Measurements from ENCODE around the gene NECAB2. TPM values are rescaled to one million over a fixed set of nuclear protein-coding genes. Genes with fewer than 3 reads are reported as not detected.

NECAB2 gene
- polyA plus RNA-seq, 1 donor (not counting 4 experiments of a cell fraction or from before 2014, with no cell fraction given) = not detected

- DNase-seq (ENCODE audit: low read depth, low spot score) (no peak), FAIRE-seq (no peak)
- Histone ChIP-seq H2AFZ (ENCODE audit: control insufficient read depth, low read length) (no peak overlapping the region), H3K27ac (ENCODE audit: control insufficient read depth, insufficient read depth, low read length) (no peak overlapping the region), H3K9me1 (ENCODE audit: control insufficient read depth, extremely low read depth, insufficient read depth, low read length) (no peaks in the 10 kb centered on the region), H4K20me1 (ENCODE audit: control insufficient read depth, extremely low read depth, insufficient read depth, low read length) (no peaks in the 10 kb centered on the region), H3K27me3 (ENCODE audit: control insufficient read depth, extremely low read depth, insufficient read depth, low read length) (peaks cover 7% of the 10 kb centered on the region), H3K79me2 (ENCODE audit: control insufficient read depth, insufficient read depth, low read length) (no peaks in the 10 kb centered on the region), H3K4me1 (ENCODE audit: control insufficient read depth, extremely low read depth, insufficient read depth, low read length) (peaks cover 9% of the 10 kb centered on the region), H3K36me3 (ENCODE audit: control insufficient read depth in 2 of 2, extremely low read depth in 1 of 2, insufficient read depth in 2 of 2, low read length in 2 of 2) (no peaks in the 10 kb centered on the region), H3K9me3 (ENCODE audit: control insufficient read depth, low read depth, low read length) (no peaks in the 10 kb centered on the region), H3K4me2 (ENCODE audit: control insufficient read depth, extremely low read depth, insufficient read depth, low read depth, low read length) (no peak overlapping the region), H3K9ac (ENCODE audit: control insufficient read depth, extremely low read depth, insufficient read depth, low read length) (no peak overlapping the region), H3K4me3 (ENCODE audit: control insufficient read depth in 2 of 3, extremely low read depth in 1 of 3, insufficient read depth in 2 of 3, low read depth in 1 of 3, low read length in 3 of 3) (no peak overlapping the region)
- dilution Hi-C loops (cut with MboI; ENCODE audit: extremely low pct_ligation_motif_present, low sequenced_read_pairs) = no loop called here
- TF ChIP-seq EZH2 (IDR thresholded peaks at IDR 0.05; ENCODE audit: low read length) = no peak
- TF ChIP-seq CTCF (optimal IDR thresholded peaks at IDR 0.05 in 1 of 3, IDR thresholded peaks at IDR 0.05 in 1 of 3, conservative IDR thresholded peaks at IDR 0.05 in 1 of 3; ENCODE audit: extremely low read depth in 1 of 3, insufficient read depth in 2 of 3, low read length in 3 of 3) = no peak
Measured at GRCh38 chr16:84029297-84030047, 61.4 kb downstream of the NECAB2 start.

GRCh38 chr16:84031556-84031955 is 63.5 kb downstream of the NECAB2 start:
- FAIRE-seq = no peak
- H4K20me1 ChIP-seq (ENCODE audit: control insufficient read depth, extremely low read depth, insufficient read depth, low read length) = no peaks in the 10 kb centered on the region
- no peaks in the 10 kb centered on the region for H3K36me3 ChIP-seq (ENCODE audit: control insufficient read depth in 2 of 2, extremely low read depth in 1 of 2, insufficient read depth in 2 of 2, low read length in 2 of 2)
- H3K4me1 ChIP-seq (ENCODE audit: control insufficient read depth, extremely low read depth, insufficient read depth, low read length) = no peaks in the 10 kb centered on the region
- no peak for TF ChIP-seq CTCF (optimal IDR thresholded peaks at IDR 0.05 in 1 of 3, IDR thresholded peaks at IDR 0.05 in 1 of 3, conservative IDR thresholded peaks at IDR 0.05 in 1 of 3; ENCODE audit: extremely low read depth in 1 of 3, insufficient read depth in 2 of 3, low read length in 3 of 3)
- TF ChIP-seq EZH2 (IDR thresholded peaks at IDR 0.05; ENCODE audit: low read length) = no peak
- H3K27me3 ChIP-seq (ENCODE audit: control insufficient read depth, extremely low read depth, insufficient read depth, low read length) = peaks cover 7% of the 10 kb centered on the region
- H3K9me1 ChIP-seq (ENCODE audit: control insufficient read depth, extremely low read depth, insufficient read depth, low read length) = no peaks in the 10 kb centered on the region
- no peak overlapping the region for H3K4me2 ChIP-seq (ENCODE audit: control insufficient read depth, extremely low read depth, insufficient read depth, low read depth, low read length)
- H2AFZ ChIP-seq (ENCODE audit: control insufficient read depth, low read length) = no peak overlapping the region
- no peak overlapping the region for H3K27ac ChIP-seq (ENCODE audit: control insufficient read depth, insufficient read depth, low read length)
- H3K4me3 ChIP-seq (ENCODE audit: control insufficient read depth in 2 of 3, extremely low read depth in 1 of 3, insufficient read depth in 2 of 3, low read depth in 1 of 3, low read length in 3 of 3) = no peak overlapping the region
- no peak for DNase-seq (ENCODE audit: low read depth, low spot score)
- H3K9ac ChIP-seq (ENCODE audit: control insufficient read depth, extremely low read depth, insufficient read depth, low read length) = no peak overlapping the region
- dilution Hi-C loops (cut with MboI; ENCODE audit: extremely low pct_ligation_motif_present, low sequenced_read_pairs) = no loop called here
- peaks cover 3% of the 10 kb centered on the region for H3K9me3 ChIP-seq (ENCODE audit: control insufficient read depth, low read depth, low read length)
- no peaks in the 10 kb centered on the region for H3K79me2 ChIP-seq (ENCODE audit: control insufficient read depth, insufficient read depth, low read length)

Data from keratinocyte (primary cell).